HG03575 (cell line): Measurements from ENCODE around the gene DIAPH2.

Experiments used
- ATAC-seq: cut with Tn5 transposase; IDR thresholded peaks from one replicate; pipeline ENCODE4 v1.9.1; 2021; ENCODE audit not compliant: unreplicated experiment, insufficient number of reproducible peaks, low FRiP score; ENCODE audit errors: extremely low read depth

DIAPH2 gene

GRCh38 chrX:97551821-97552220, 867.2 kb downstream of the DIAPH2 start:
- ATAC-seq = no peak

- no peak for ATAC-seq
These were observed 869.2 kb downstream of the DIAPH2 start for GRCh38 chrX:97553833-97554232.

DNA sequence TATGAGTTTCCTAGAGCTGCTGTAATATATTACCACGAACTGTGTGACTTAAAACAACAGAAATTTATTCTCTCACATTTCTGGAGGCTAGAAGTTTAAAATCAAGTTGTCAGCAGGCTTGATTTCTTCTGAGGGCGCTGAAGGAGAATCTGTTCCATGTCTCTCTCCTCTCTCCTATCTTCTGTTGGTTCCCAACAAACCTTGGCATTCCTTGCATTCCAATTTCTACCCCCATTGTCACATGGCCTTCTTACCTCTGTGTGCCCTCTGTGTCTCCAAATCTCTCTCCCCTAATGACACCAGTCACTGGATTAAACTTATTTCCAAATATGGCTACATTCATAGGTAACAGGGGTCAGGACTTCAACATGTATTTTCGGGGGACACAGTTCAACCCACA, 871.7 kb downstream of the DIAPH2 start:
- ATAC-seq = no peak

DNA sequence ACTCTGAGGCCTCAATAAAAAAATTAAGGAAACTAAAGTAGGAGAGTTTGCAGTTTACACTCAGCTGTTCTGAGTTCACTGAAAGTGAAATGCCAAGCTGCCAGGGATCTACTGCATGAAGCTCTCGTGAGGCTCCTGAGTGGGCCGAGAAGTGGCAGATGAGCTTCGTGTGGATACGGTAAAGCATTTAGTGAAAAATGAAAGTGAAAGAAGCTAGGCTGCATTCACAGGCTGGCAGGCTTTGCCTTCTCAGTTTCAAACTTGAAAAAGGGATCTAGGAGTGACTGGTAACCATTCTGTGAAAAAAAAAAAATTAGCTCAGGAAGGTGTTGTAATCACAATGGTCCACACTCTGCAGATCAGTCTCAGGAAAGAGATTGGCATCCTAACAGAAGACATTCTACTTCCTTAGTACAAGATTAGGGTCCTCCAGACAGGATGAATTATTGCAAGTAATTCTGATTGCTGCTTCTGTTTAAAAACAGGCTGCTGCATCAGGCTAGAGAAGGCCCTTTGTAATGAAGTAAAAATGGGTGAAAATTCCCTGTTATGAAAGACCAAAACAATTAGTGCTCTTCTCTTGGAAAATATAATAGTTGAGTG, 879.0 kb downstream of the DIAPH2 start:
- peak; percentile 94 for ATAC-seq

DNA sequence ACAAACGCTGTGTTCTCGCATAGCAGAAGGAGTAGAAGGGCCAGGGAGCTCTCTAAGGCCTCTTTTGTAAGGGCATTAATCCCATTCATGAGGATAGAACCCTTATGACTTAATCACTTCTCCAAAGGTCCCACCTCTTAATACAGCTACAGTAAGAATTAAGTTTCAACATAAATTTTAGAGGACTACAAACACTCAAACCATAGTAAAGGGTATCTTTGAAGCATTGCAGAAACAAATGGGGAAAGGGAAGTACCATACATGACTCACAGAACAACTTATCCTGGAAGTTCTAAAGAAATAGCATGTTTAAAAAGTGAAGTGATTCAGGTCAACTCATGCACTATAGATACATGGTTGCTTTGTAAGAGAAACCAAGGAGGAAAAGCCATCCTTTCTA, 879.9 kb downstream of the DIAPH2 start:
- ATAC-seq = no peak

- no peak for ATAC-seq
These were observed 902.5 kb downstream of the DIAPH2 start for GRCh38 chrX:97587171-97587570.

GRCh38 chrX:97594646-97595224, 910.1 kb downstream of the DIAPH2 start:
- no peak for ATAC-seq

- ATAC-seq = no peak
These were observed 913.3 kb downstream of the DIAPH2 start for GRCh38 chrX:97597954-97598353.

GRCh38 chrX:97602465-97603258, 918.0 kb downstream of the DIAPH2 start:
- ATAC-seq = no peak

DNA sequence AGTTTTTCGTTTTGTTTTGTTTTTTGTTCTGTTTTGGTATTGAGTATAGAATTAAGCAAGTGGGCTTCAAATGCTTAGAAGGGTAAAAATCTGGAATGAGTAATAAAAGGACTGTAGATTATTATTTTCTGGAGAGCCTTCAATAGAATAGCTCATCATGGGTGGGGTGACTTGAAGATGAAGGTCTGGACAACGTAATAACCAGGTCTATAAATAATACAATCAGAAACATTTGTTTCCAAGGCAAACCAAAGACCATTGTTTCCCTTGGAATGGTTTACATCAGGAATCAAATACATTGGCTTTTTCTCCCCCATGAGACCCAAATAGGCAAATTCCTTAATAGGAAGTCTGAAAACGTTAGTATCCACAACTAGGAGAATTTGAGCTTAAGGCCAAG, 920.6 kb downstream of the DIAPH2 start:
- no peak for ATAC-seq

DNA sequence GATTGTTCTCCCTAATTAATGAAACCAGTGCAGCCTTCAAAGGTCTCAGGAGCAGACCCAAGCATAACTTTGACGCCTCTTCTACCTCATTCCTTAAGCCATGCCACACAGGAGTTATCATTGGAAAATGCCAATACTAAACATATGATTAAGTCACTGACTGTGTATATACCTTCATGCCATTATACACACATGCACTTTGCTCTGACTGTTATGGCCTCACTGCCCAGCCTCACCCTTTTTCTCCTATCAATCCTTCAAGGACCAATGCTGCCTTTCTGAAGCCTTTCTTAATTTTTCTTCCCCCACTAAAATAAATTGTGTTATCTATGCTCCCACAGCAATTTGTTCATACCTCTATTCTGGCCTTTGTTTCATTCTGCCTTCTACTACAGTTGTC, 924.7 kb downstream of the DIAPH2 start:
- ATAC-seq = no peak

GRCh38 chrX:97609938-97610337, 925.3 kb downstream of the DIAPH2 start:
- no peak for ATAC-seq

GRCh38 chrX:97616883-97617530, 932.4 kb downstream of the DIAPH2 start:
- ATAC-seq = peak; percentile 95

GRCh38 chrX:97619499-97619898, 934.9 kb downstream of the DIAPH2 start:
- no peak for ATAC-seq

GRCh38 chrX:97622111-97622510, 937.5 kb downstream of the DIAPH2 start:
- ATAC-seq = no peak

GRCh38 chrX:97628326-97628725, 943.7 kb downstream of the DIAPH2 start:
- ATAC-seq = no peak

DNA sequence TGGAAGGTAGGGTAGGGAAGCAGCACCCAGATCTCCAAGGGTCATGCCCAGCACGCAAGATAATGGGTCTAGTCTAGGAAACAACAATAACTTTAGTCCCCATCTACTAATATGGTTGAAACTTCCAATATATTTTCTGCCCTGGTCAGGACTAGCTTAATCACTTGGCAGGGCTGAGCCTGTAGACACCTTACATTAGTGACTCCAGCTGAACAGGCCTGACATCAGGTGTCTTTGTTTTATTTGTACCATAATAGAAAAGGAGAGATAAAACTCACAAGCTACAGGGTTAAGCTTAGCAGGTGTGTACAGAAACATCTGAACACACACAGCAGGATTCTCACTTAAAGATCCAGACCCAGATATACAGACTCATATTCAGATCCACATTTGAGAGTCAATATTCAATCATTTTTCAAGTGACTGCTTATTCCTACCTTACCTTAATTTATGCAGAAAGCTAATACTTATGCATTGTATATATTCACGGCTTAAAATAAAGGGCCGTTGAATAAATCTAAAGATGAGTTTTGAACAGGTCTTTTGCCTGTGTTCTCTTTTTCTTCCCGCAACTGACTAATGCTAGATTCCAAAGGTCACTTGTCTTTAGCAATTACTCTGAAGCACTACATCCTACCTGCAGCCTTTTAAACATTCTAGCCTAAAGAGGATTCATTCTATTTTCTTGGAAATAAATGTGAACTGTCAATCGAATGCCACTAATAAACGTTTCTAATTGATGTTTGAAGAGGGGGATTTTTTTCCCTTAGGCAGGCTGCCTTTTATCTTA, 944.4 kb downstream of the DIAPH2 start:
- no peak for ATAC-seq

- ATAC-seq = no peak
These were observed 944.9 kb downstream of the DIAPH2 start for GRCh38 chrX:97629597-97629985.

DNA sequence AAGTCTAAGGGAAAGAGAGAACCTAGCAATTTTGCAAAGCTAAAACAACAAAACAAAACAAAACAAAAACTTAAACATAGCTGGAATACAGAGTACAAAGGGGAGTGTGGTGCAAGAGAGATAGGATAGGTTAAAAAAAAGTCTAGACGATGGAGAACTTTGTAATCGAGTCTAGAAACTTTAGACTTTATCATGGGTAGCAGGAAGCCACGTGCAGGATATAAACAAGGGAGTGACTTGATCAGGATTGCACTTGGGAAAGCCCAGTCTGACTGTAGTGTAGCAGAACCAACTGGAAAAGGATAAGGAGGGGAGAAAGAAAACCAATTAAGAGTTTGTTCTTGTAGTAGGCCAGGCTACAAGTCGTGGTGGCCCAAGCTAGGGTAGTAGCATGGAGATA, 949.2 kb downstream of the DIAPH2 start:
- no peak for ATAC-seq
